Measurements from ENCODE around the gene ANTXR2.

ANTXR2 gene

GRCh38 chr4:79881407-79881806 is 191.6 kb downstream of the ANTXR2 start:
- no peak for DNase-seq (ENCODE audit: extremely low read depth in 1 of 2, low read depth in 1 of 2)

- DNase-seq (ENCODE audit: extremely low read depth in 1 of 2, low read depth in 1 of 2), result no peak
Measured at GRCh38 chr4:79877511-79877910, 195.5 kb downstream of the ANTXR2 start.

DNA sequence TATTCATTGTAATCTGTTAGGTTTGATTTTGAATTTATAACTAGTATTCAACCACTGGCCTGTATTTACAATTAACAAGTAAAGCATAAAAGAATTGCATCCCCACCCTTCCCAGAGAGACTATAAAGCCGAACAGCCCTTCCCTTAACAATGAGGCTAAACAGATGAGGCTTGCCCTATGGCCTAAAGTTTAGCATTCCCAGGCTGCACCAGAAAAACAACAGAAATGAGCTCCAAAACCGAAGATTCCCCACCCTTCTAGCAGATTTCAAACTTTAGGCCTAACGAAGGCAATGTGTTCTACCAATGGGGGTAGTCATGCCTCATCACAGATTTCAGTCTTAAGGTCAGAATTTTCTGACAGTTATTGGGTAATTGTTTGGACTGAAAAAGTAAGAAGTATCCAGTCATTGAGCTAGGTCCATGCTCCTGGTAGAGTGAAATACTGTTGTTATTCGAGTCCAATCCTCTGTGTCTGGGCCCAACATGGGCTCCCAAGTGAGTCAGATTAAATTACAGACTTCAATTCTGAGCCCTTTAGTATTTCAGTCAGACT is 197.6 kb downstream of the ANTXR2 start:
- DNase-seq (ENCODE audit: extremely low read depth in 1 of 2, low read depth in 1 of 2), result no peak

- no peak for DNase-seq (ENCODE audit: extremely low read depth in 1 of 2, low read depth in 1 of 2)
Measured at GRCh38 chr4:79874197-79874596, 198.8 kb downstream of the ANTXR2 start.

DNA sequence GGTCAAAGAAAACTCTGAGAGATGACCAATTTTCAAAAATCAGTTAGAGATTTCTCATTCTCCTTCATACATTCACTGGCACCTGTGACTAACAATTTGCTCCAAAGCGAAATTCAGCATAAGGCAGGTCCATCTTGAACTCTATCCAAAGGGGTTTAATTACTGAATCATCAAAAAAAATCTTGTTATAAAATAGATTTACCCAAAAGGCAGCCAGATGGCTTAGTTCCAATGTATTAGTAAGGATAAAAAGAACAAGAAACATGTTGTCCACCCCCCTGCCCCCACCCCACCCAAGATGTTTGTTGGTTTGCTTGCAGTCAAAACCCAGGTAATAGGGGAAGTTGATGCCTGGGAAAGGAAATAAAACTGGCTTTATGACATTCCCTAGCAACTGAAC is 200.3 kb downstream of the ANTXR2 start:
- DNase-seq (ENCODE audit: extremely low read depth in 1 of 2, low read depth in 1 of 2), result no peak

DNA sequence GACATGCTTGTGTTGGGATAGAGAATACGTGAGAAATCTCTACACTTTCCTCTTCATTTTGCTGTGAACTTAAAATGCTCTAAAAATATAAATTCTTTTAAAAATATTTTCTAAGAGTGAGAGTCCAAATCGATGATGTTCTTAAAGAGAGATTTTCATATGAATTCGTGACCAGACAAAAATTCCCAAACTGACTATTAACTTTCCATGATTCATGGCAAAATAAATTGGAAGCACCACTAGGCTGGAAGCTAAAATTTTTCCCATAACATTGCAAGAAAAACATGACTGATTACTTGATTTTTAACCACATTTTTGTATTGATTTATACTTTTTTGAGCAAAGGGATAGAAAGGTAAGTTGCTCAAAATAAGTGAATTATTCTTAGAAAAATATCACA is 201.1 kb downstream of the ANTXR2 start:
- DNase-seq (ENCODE audit: extremely low read depth in 1 of 2, low read depth in 1 of 2), result no peak

DNA sequence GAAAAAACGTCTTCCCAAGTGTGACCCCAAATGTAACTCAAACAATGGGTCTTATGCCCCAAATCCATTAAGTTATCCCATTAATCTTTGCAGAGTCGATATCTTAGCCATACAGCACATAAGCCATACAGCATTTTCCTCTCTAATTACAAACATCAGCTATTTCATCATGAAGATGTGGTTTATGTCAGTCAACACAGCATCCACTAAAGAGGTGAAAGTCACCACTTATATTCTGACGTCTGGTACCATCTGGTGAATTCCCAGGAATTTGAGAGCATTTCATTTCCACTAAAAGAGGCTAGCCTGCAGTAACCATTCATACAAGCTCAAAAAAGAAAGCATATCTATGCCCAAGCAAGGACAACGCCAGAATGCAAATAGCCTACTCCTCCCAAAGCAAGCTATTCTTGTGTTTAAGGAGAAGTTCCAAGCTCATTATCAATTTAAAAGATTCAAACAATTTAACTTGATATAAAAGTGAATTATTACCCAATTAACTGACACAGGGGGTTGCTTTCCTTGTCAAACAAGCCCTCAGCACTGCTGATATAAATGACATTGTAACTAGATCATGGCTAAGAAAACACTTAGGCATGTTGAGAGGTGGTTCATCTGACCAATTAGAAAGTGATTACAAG is 203.3 kb downstream of the ANTXR2 start:
- DNase-seq (ENCODE audit: extremely low read depth in 1 of 2, low read depth in 1 of 2), result no peak

DNA sequence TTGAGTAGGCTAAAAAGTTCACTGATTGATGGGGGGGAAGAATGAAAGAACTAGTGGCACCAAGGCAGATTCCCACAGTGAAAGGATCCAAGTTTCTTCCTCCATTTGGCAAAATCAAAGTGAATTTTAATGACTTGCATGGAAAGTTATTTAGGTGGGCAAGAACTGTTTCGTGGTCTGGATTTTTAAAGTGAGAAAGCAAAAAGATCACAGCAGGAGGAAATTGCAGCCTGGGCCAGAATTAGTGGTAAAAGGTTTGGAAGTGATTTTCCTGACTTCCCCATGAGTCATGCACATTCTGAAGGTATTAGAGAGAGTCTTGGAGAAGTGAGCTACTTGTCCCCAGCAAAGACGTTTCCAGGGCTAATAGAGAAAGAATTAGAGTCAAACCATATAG is 207.8 kb downstream of the ANTXR2 start:
- no peak for DNase-seq (ENCODE audit: extremely low read depth in 1 of 2, low read depth in 1 of 2)

DNA sequence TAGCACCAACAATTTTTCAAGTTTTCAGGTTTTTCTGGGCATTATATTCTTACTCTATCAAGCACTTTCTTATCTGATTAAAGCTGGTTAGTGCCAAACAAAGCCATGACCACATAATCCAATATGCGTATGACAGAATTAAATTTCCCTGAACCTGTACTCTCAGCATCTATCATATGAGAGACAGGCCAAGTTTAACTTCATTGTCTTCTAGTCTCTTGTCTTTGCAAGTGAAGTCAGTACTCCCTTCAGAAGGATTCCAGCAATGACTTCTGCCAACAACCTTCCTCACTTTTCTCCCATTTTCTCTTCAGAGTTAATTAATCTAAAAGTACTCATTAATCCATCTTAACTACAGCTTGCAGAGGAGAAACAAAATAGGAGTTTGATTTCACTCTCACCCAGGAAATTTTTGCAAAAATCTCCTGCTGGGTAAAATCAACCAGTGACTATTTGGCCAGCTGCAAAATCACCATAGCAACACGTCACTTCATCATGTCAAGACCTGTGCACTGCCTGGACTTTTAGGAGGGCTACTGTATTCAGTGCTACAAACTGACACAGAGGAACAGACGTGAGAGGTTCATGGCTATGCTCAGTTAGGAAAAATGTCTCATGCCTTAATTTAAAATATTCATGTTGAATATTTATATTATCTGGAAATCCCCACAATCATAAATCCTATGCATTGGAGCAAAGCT is 208.4 kb downstream of the ANTXR2 start:
- no peak for DNase-seq (ENCODE audit: extremely low read depth in 1 of 2, low read depth in 1 of 2)

DNA sequence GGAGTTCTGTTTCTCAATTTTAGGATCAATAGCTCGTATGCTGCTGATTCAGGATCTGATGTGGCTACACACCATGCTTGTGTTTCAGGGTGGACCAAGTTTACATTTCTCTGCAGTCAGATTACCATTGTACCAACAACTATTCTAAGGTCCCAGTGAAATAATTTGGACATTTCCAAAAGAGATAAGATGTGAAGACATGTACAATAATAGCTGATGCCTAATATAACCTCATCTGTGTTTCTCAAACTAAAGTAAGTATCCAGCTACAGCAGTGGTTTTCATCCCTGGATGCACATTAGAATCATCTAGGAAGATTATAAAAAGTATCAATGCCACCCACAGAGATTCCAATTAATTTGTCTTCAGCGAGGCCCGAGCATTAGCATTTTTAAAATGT is 209.7 kb downstream of the ANTXR2 start:
- no peak for DNase-seq (ENCODE audit: extremely low read depth in 1 of 2, low read depth in 1 of 2)

GRCh38 chr4:79862821-79863220 is 210.2 kb downstream of the ANTXR2 start:
- no peak for DNase-seq (ENCODE audit: extremely low read depth in 1 of 2, low read depth in 1 of 2)

DNA sequence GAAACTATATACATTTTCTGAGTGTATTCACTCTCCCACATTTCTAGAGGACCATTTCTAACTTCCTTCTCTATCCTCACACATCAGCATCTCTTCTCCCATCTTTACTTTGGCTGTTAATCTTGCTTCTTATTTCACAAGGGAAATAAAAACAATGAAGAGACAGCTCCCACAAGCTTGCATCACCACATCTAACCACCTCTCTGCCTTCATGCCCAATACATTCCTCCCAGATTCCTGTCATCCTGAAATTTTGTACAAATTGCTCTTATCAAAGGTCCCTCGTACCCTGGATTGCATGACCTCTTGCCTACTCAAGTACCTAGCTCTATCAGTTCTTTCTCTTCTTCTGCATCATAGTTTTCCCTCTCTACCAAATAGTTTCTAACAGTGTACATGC is 215.2 kb downstream of the ANTXR2 start:
- no peak for DNase-seq (ENCODE audit: extremely low read depth in 1 of 2, low read depth in 1 of 2)

- no peak for DNase-seq (ENCODE audit: extremely low read depth in 1 of 2, low read depth in 1 of 2)
Measured at GRCh38 chr4:79856196-79856595, 216.8 kb downstream of the ANTXR2 start.

- no peak for DNase-seq (ENCODE audit: extremely low read depth in 1 of 2, low read depth in 1 of 2)
Measured at GRCh38 chr4:79854856-79855502, 218.1 kb downstream of the ANTXR2 start.

DNA sequence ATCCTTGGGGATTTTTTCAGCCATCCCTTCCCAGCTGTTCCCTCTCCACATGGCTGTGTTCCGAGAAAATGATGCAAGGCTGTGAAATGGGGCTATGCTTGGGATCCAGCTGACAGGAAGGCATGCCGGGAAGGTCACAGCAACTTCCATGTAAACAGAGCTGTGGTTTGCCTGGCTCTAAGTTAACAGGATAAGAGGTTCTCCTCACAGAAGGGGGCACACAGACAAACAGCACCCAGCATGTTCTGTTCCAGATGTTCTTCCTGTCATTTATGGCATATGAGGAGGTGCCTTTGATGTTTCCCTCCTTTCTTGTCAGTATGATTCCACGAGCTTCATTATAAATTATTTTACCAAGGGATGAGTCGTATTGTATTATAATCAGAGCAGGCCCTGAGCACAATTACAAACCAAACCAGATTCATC is 220.7 kb downstream of the ANTXR2 start:
- no peak for DNase-seq (ENCODE audit: extremely low read depth in 1 of 2, low read depth in 1 of 2)

GRCh38 chr4:79851625-79852304 is 221.3 kb downstream of the ANTXR2 start:
- DNase-seq (ENCODE audit: extremely low read depth in 1 of 2, low read depth in 1 of 2), result no peak

Measured in stimulated activated CD8-positive, alpha-beta memory T cell treated with anti-CD3 and anti-CD28 coated beads, Interleukin-7, amount 100 ng/mL, for 48 hours (primary cell).